Activated CD8-positive, alpha-beta memory T cell treated with anti-CD3 and anti-CD28 coated beads, Interleukin-2, amount 50 U/mL, for 1 hour (primary cell): ENCODE measurements around the gene ACSL6.

Experiments used
- DNase-seq: peaks from one replicate; pipeline ENCODE4 v3.0.0-alpha.2; 2020; ENCODE audit errors: extremely low read depth

Gene ACSL6

GRCh38 chr5:132011622-132012343, at the start of gene ACSL6:
Gene ACSL6, minus strand, starts transcription at chr5:132011658. Its CDS starts 105 bp downstream, at chr5:132011553.
- no peak for DNase-seq

DNA sequence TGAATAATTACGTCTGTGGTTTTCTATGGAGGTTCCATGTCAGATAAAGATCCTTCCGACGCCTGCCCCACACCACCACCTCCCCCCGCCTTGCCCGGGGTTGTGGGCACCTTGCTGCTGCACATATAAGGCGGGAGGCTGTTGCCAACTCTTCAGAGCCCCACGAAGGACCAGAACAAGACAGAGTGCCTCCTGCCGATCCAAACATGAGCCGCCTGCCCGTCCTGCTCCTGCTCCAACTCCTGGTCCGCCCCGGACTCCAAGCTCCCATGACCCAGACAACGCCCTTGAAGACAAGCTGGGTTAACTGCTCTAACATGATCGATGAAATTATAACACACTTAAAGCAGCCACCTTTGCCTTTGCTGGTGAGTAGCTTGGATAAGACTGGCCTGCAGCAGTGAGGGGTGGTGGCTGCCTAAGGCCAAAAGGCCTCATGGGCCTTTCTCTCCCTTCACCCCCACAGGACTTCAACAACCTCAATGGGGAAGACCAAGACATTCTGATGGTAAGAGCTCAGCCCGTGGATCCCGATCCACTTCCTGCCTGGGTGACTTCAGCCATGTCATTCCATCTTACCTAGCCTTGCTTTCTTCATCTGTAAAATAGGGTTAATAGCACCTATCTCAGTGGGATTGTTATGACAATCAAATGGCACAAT, 49.2 kb upstream of the ACSL6 start, which contains the start of gene IL3:
Gene IL3, plus strand, starts transcription at position 155 of the 661 bp plus-strand sequence. Its CDS starts 52 bp downstream, at position 207.
- no peak for DNase-seq

GRCh38 chr5:132059696-132060500, 48.4 kb upstream of the ACSL6 start:
- DNase-seq: no peak

DNA sequence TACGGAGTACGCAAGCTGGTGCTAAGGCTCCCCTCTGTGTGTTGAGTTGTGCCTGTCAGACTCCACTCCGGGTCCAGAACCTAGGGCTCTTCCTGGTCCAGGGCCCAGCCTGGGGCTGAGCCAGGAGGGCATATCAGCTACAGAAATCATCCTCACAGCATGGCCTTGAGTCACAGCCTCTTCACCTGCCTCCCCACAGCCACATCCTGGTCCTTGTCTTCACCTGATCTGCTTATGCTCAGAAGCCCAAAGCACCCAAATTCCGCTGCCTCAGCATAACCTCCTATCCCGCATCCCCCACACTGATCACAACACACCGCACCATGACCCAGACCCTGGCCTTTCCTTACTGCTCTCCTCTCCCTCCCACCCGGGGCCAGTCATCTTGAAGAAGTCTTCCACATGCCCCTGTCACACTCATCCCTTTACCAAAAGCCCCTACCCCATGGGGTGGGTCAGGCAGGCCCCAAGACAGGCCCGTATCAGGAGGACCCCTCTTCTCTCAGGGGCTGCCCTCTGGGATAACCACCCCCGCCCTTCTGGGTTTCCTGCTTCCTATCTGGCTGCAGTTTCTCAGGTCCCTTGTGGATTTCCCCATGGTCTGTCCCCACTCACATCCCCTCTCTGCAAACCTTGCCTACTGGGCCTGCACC, 47.7 kb upstream of the ACSL6 start:
- no peak for DNase-seq

- no peak for DNase-seq
Observed at GRCh38 chr5:132058646-132059042, 47.2 kb upstream of the ACSL6 start.

GRCh38 chr5:132057498-132058255, 46.2 kb upstream of the ACSL6 start:
- DNase-seq: no peak

GRCh38 chr5:132056610-132057497, 45.4 kb upstream of the ACSL6 start:
- DNase-seq: no peak

GRCh38 chr5:132055808-132056609, 44.6 kb upstream of the ACSL6 start:
- DNase-seq: no peak

DNA sequence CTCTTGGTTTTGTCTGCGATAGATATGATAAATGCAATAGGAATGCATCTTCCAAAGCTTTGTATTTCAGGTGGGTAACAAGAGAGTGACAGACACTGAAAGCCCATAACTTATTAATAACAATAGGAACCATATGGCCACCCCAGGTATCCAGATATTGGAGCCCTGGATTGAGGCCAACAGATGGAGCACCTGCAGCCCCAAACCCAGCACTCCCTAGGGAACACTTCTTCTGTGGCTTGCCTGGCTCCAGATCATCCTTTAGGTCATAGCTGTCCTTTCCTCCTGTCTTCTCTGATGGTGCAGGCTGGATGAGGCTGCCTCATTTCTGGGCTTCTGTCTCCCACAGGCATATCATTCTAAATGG, 44.0 kb upstream of the ACSL6 start:
- DNase-seq: no peak

GRCh38 chr5:132054697-132055440, 43.4 kb upstream of the ACSL6 start:
- DNase-seq: no peak

GRCh38 chr5:132054031-132054696, 42.7 kb upstream of the ACSL6 start:
- no peak for DNase-seq

GRCh38 chr5:132053483-132053882, 42.0 kb upstream of the ACSL6 start:
- DNase-seq: no peak

DNA sequence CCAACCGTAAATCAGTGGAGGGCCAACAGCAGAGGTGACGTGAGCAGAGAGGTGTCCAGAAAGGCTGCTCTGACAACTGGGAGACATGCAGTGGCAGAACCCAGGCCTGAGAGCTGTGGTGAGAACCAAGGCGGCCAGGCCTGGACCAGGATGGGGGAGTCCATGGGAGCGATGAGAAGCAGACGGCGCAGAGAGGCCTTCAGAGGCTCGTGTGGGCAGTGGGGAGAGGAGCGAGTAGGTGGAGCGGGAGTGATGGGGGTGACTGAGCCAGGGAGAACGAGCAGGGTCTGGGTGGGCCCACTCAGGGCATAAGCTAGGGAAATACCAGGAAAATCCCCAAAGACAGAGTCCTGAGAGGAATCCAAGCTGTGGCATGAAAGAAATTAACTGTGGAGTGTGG, 41.1 kb upstream of the ACSL6 start:
- DNase-seq: no peak

GRCh38 chr5:132050661-132051552, 39.4 kb upstream of the ACSL6 start:
- DNase-seq: no peak

- no peak for DNase-seq
Observed at GRCh38 chr5:132050136-132050535, 38.7 kb upstream of the ACSL6 start.

DNA sequence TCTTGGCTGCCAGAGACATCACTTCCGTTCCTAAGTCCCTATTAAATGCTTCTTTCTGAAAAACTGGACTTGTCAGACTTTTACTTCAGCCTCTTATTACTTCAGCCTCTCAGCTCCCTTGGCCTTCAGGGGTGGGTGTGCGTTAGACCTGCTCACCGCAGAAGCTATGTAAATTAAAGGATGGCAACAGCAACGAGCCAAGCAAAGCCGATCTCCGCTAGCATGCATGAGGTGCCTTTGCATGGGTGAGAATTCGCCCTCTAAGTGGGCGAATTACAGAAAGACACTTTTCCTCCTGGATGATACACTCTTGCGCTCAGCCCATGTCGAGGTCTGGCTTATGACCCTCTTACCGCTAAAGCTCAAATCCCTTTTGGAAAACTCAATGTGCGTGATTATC, 38.1 kb upstream of the ACSL6 start:
- no peak for DNase-seq

GRCh38 chr5:132049093-132049492, 37.6 kb upstream of the ACSL6 start:
- DNase-seq: no peak
